B cell (primary cell): ENCODE measurements around the gene CRYM. TPM values are rescaled to one million over a fixed set of nuclear protein-coding genes. Genes with fewer than 3 reads are reported as not detected.

ENCODE experiments used
- ATAC-seq: fragments of 200-7000 bp; cut with Tn5 transposase; one replicate; pipeline ENCODE4 v1.10.0; 2021; ENCODE audit warnings: low read depth, mild to moderate bottlenecking, moderate number of reproducible peaks, moderate library complexity
- CTCF ChIA-PET: fragments of 350-600 bp; sonication (Branson Sonifier 250); formaldehyde crosslinking; loops from one replicate; lab custom pipeline; 2021; ENCODE audit warnings: antibody characterized with exemption, inconsistent platforms; lab: Charles Lee
- POLR2A ChIA-PET: fragments of 350-600 bp; sonication (Branson Sonifier 250); formaldehyde crosslinking; loops from one replicate; lab custom pipeline; 2021; ENCODE audit warnings: antibody characterized with exemption; lab: Charles Lee
- DNase-seq: peaks from one replicate; pipeline ENCODE4 v3.0.0; 2013
- H2AFZ ChIP-seq: 2 replicates; pipeline ENCODE4 v1.6.1; 2012; ENCODE audit warnings: mild to moderate bottlenecking, low read depth, low read length; ENCODE audit not compliant: insufficient read depth, poor library complexity, severe bottlenecking
- H3K27ac ChIP-seq, 2 donors: 1 replicate in 1 of 2; 2 replicates in 1 of 2; pipeline ENCODE4 v1.5.1; 2012 to 2013; ENCODE audit warnings: low read length in 2 of 2, mild to moderate bottlenecking in 2 of 2, moderate library complexity in 1 of 2
- H3K27me3 ChIP-seq, 4 experiments: fragments of 200-600 bp in 1 of 4; sonication (generic) in 1 of 4; replicated peaks in 1 of 4; 1 replicate in 2 of 4; 2 replicates in 2 of 4; pipeline versions ENCODE4 v1.6.1 to v1.7.0; 2013 to 2016; ENCODE audit warnings: low read length in 3 of 4, mild to moderate bottlenecking in 2 of 4, mixed read lengths in 1 of 4, moderate library complexity in 1 of 4; ENCODE audit not compliant: insufficient read depth in 4 of 4, control insufficient read depth in 3 of 4; ENCODE audit errors: control extremely low read depth in 1 of 4
- H3K36me3 ChIP-seq, 2 experiments: replicated peaks in 1 of 2; 1 replicate in 1 of 2; 2 replicates in 1 of 2; pipeline versions ENCODE4 v1.6.1 to v1.7.1; 2013; ENCODE audit warnings: low read length in 1 of 2; ENCODE audit not compliant: insufficient read depth in 2 of 2, control insufficient read depth in 1 of 2; ENCODE audit errors: control extremely low read depth in 1 of 2, extremely low read depth in 1 of 2
- H3K4me1 ChIP-seq, 2 donors: fragments of 200-600 bp in 1 of 2; sonication (generic) in 1 of 2; 1 replicate in 1 of 2; 2 replicates in 1 of 2; pipeline versions ENCODE4 v1.5.1 to v1.6.1; 2013 to 2017; ENCODE audit warnings: low read length in 2 of 2; ENCODE audit not compliant: control insufficient read depth in 2 of 2, insufficient read depth in 2 of 2
- H3K4me2 ChIP-seq: replicated peaks from 2 replicates; pipeline ENCODE3; 2012; ENCODE audit warnings: mild to moderate bottlenecking, low read depth, low read length; ENCODE audit not compliant: poor library complexity, severe bottlenecking
- H3K4me3 ChIP-seq, 5 experiments: fragments of 200-600 bp in 1 of 5; sonication (generic) in 1 of 5; 1 replicate in 3 of 5; 2 replicates in 2 of 5; pipeline versions ENCODE4 v1.5.1 to v1.7.0; 2011 to 2016; ENCODE audit warnings: low read length in 4 of 5, mild to moderate bottlenecking in 4 of 5, low read depth in 2 of 5, control low read depth in 1 of 5, moderate library complexity in 1 of 5; ENCODE audit not compliant: insufficient read depth in 1 of 5; ENCODE audit errors: control extremely low read depth in 1 of 5, extremely low read depth in 1 of 5
- H3K79me2 ChIP-seq: fragments of 200-600 bp; sonication (generic); one replicate; pipeline ENCODE4 v1.6.0; 2016; ENCODE audit warnings: low read length; ENCODE audit not compliant: control insufficient read depth, insufficient read depth
- H3K9ac ChIP-seq: fragments of 200-600 bp; sonication (generic); 2 replicates; pipeline ENCODE4 v1.6.1; 2017; ENCODE audit warnings: mild to moderate bottlenecking, low read length, moderate library complexity
- H3K9me3 ChIP-seq, 3 donors: one replicate each; pipeline versions ENCODE4 v1.6.1 to v1.7.1; 2013; ENCODE audit warnings: low read length in 2 of 3; ENCODE audit not compliant: control insufficient read depth in 2 of 3, insufficient read depth in 1 of 3; ENCODE audit errors: control extremely low read depth in 1 of 3
- H4K20me1 ChIP-seq: 2 replicates; pipeline ENCODE4 v1.6.0; 2012; ENCODE audit warnings: mild to moderate bottlenecking, low read length; ENCODE audit not compliant: insufficient read depth, control insufficient read depth, poor library complexity, severe bottlenecking
- H3K27ac Mint-ChIP-seq: one replicate; pipeline ENCODE4 v1.8.0; 2021; ENCODE audit warnings: mixed read lengths
- H3K27me3 Mint-ChIP-seq: one replicate; pipeline ENCODE4 v1.8.0; 2021; ENCODE audit warnings: mixed read lengths
- H3K4me1 Mint-ChIP-seq: one replicate; pipeline ENCODE4 v1.8.0; 2021; ENCODE audit warnings: mixed read lengths
- H3K4me3 Mint-ChIP-seq: one replicate; pipeline ENCODE4 v1.8.0; 2021; ENCODE audit warnings: mixed read lengths
- H3K9me3 Mint-ChIP-seq: one replicate; pipeline ENCODE4 v1.8.0; 2022; ENCODE audit warnings: mixed read lengths; ENCODE audit not compliant: insufficient read depth
- EZH2 ChIP-seq: IDR thresholded peaks from 2 replicates; pipeline ENCODE4 v1.6.1; 2012; ENCODE audit warnings: borderline replicate concordance, low read depth, mild to moderate bottlenecking, moderate library complexity, low read length; ENCODE audit not compliant: insufficient read depth, poor library complexity, severe bottlenecking
- WGBS: methylation state at CpG from one replicate; pipeline ENCODE4 v1.1.5; 2013; ENCODE audit warnings: missing lambda C conversion rate; ENCODE audit not compliant: insufficient coverage; 5-methylcytosine and 5-hydroxymethylcytosine counted together
- intact Hi-C: fragments of 100-400 bp; cut with micrococcal nuclease; formaldehyde crosslinking; loops from one replicate; pipeline ENCODE4 v1.10.0; 2022
- polyA plus RNA-seq: library from polyadenylated mRNA; depleted of rRNA; stranded (reverse); fragments of >200 nt; gene quantifications from 2 replicates; pipeline ENCODE4 v1.2.3, GENCODE V29; 2012
- total RNA-seq, 2 donors: library from RNA; stranded (reverse); fragments of 120-200 nt in 1 of 2; gene quantifications; 1 replicate in 1 of 2; 2 replicates in 1 of 2; pipeline versions ENCODE4 v1.2.3 to v1.2.4, GENCODE V29; 2013 to 2022
- TF ChIP-seq, protein P1 (sequence below): fragments of 200-600 bp; IDR thresholded peaks from one replicate; pipeline ENCODE4 v1.8.0; 2022; ENCODE audit warnings: antibody characterized with exemption, mild to moderate bottlenecking

The CRYM gene
- total and polyA plus RNA-seq, 2 donors (not counting 1 experiment from before 2014, with no cell fraction given) = 3.3 to 8.2 TPM

DNA sequence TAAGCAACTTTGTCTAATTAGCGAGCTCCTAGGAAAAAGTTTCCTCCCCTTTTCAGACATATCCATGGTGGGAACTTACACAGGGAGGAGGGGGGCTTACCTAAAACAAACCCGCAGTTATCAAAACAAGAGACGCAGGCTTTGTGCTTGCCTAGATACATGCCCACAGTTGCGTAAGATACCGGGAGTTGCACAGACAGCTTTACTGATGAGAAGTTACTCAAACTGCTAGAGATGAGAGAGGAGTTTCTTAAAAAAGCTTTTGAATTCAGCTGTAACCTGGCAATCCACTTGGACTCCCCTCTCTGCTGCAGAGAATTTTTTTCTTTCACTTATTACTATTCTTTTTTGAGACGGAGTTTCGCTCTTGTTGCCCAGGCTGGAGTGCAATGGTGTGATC, 59.9 kb downstream of the CRYM start:
- H3K9me3 Mint-ChIP-seq = no peaks in the 10 kb centered on the region
- intact Hi-C loops = no loop called here

DNA sequence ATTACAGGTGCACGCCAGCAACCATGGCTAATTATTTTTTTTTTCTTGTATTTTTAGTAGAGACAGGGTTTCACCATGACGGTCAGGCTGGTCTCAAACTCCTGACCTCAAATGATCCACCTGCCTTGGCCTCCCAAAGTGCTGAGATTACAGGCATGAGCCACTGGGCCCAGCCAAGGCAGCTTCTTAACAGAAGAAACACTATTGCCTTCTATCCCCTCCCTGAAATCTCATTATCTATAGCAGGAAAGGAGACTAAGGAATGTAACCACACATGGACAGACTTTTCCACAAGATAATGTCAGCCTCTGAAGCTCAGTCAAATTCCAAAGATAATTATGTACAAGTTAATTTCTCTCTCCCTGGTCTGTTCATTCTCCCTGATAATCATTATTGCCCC, 61.0 kb downstream of the CRYM start:
- 80% methylated on average over 1 of the region's 2 CpGs for WGBS
- Histone ChIP-seq H2AFZ (no peak overlapping the region), H3K4me1 (no peaks in the 10 kb centered on the region), H3K9me3 (no peaks in the 10 kb centered on the region), H3K9ac (no peak overlapping the region), H3K4me3 (no peak overlapping the region), H3K4me2 (no peak overlapping the region), H3K36me3 (no peaks in the 10 kb centered on the region), H3K27ac (no peak overlapping the region), H3K27me3 (peaks cover 0 to 16% (median 2%) of the 10 kb centered on the region in 4 experiments), H3K79me2 (no peaks in the 10 kb centered on the region), H4K20me1 (no peaks in the 10 kb centered on the region)
- intact Hi-C loops = no loop called here
- no peak for TF ChIP-seq EZH2
- TF ChIP-seq, protein P1, sequence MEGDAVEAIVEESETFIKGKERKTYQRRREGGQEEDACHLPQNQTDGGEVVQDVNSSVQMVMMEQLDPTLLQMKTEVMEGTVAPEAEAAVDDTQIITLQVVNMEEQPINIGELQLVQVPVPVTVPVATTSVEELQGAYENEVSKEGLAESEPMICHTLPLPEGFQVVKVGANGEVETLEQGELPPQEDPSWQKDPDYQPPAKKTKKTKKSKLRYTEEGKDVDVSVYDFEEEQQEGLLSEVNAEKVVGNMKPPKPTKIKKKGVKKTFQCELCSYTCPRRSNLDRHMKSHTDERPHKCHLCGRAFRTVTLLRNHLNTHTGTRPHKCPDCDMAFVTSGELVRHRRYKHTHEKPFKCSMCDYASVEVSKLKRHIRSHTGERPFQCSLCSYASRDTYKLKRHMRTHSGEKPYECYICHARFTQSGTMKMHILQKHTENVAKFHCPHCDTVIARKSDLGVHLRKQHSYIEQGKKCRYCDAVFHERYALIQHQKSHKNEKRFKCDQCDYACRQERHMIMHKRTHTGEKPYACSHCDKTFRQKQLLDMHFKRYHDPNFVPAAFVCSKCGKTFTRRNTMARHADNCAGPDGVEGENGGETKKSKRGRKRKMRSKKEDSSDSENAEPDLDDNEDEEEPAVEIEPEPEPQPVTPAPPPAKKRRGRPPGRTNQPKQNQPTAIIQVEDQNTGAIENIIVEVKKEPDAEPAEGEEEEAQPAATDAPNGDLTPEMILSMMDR = no peak
- ChIA-PET POLR2A (no interaction called here), CTCF (no interaction called here)
- Mint-ChIP-seq H3K27ac (no peak overlapping the region), H3K27me3 (peaks cover 55% of the 10 kb centered on the region), H3K4me1 (peaks cover 2% of the 10 kb centered on the region), H3K4me3 (no peak overlapping the region), H3K9me3 (no peaks in the 10 kb centered on the region)
- DNase-seq (no peak), ATAC-seq (no peak)

More for the DNA sequence above, 59.9 kb downstream of the CRYM start:
- ATAC-seq (no peak), DNase-seq (no peak)
- Histone ChIP-seq H3K4me2 (no peak overlapping the region), H2AFZ (no peak overlapping the region), H3K27me3 (peaks cover 0 to 20% (median 7%) of the 10 kb centered on the region in 4 experiments), H3K4me1 (no peaks in the 10 kb centered on the region), H4K20me1 (no peaks in the 10 kb centered on the region), H3K9ac (no peak overlapping the region), H3K9me3 (no peaks in the 10 kb centered on the region), H3K79me2 (no peaks in the 10 kb centered on the region), H3K36me3 (no peaks in the 10 kb centered on the region), H3K27ac (no peak overlapping the region), H3K4me3 (no peak overlapping the region)
- Mint-ChIP-seq H3K4me3 (no peak overlapping the region), H3K4me1 (peaks cover 9% of the 10 kb centered on the region), H3K27ac (no peak overlapping the region), H3K27me3 (peaks cover 57% of the 10 kb centered on the region)
- CTCF ChIA-PET = no interaction called here
- TF ChIP-seq, protein P1 = no peak
- TF ChIP-seq EZH2 = no peak
- POLR2A ChIA-PET = no interaction called here
- 81% methylated on average over 3 of the region's 7 CpGs for WGBS
